Stomach (tissue), 4 donors: ENCODE results near the gene RANBP17.

Source experiments
- EP300 ChIP-seq: sonication (generic); formaldehyde crosslinking; IDR thresholded peaks from one replicate; pipeline ENCODE4 v1.6.1; 2017; ENCODE audit warnings: antibody characterized with exemption
- POLR2A ChIP-seq, 4 donors: fragments of 450-650 bp; IDR thresholded peaks; one replicate each; pipeline ENCODE4 v1.6.1; 2016; ENCODE audit warnings: antibody characterized with exemption in 4 of 4, control low read depth in 2 of 4, mild to moderate bottlenecking in 1 of 4, moderate library complexity in 1 of 4
- POLR2AphosphoS5 ChIP-seq, 3 donors: sonication (generic); formaldehyde crosslinking; IDR thresholded peaks; one replicate each; pipeline ENCODE4 v1.6.1; 2016; ENCODE audit warnings: antibody characterized with exemption in 3 of 3
- TF ChIP-seq, protein P1 (sequence below), 7 experiments: fragments of 450-650 bp in 4 of 7; fragments of 200-600 bp in 3 of 7; sonication (generic) in 3 of 7; IDR thresholded peaks; one replicate each; pipeline ENCODE4 v1.5.1; 2016 to 2019; ENCODE audit warnings: antibody characterized with exemption in 7 of 7, control low read depth in 2 of 7, mild to moderate bottlenecking in 1 of 7

DNA sequence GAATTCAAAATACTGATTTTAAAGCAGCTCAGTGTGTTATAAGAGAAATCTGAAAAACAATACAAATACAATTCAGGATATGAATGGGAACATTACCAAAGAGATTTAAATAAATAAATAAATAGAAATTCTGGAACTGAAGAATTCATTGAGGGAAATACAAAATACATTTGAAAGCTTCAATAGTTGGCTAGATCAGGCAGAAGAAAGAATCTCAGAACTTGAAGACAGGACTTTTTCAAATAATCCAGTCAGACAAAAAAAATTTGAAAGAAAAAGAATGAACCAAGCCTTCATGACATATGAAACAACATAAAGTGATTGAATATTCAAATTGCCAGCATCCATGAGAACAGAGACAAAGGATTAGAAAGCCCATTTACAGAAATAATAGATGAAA is 387.6 kb downstream of the RANBP17 start:
- TF ChIP-seq, protein P1, sequence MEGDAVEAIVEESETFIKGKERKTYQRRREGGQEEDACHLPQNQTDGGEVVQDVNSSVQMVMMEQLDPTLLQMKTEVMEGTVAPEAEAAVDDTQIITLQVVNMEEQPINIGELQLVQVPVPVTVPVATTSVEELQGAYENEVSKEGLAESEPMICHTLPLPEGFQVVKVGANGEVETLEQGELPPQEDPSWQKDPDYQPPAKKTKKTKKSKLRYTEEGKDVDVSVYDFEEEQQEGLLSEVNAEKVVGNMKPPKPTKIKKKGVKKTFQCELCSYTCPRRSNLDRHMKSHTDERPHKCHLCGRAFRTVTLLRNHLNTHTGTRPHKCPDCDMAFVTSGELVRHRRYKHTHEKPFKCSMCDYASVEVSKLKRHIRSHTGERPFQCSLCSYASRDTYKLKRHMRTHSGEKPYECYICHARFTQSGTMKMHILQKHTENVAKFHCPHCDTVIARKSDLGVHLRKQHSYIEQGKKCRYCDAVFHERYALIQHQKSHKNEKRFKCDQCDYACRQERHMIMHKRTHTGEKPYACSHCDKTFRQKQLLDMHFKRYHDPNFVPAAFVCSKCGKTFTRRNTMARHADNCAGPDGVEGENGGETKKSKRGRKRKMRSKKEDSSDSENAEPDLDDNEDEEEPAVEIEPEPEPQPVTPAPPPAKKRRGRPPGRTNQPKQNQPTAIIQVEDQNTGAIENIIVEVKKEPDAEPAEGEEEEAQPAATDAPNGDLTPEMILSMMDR (IDR thresholded peaks at IDR 0.05): no peak
- TF ChIP-seq EP300 (no peak), POLR2AphosphoS5 (IDR thresholded peaks at IDR 0.05) (no peak), POLR2A (IDR thresholded peaks at IDR 0.05) (no peak)
